CD14-positive monocyte (primary cell): Measurements from ENCODE around the gene CALML3. TPM values are rescaled to one million over a fixed set of nuclear protein-coding genes. Genes with fewer than 3 reads are reported as not detected.

Source experiments
- DNase-seq, 3 donors: peaks; one replicate each; pipeline ENCODE4 v3.0.0-alpha.2; 2011 to 2022
- H2AFZ ChIP-seq: 2 replicates; pipeline ENCODE4 v1.6.0; 2012; ENCODE audit warnings: mild to moderate bottlenecking, low read depth, low read length, inconsistent platforms; ENCODE audit not compliant: insufficient read depth, poor library complexity, severe bottlenecking
- H3K27ac ChIP-seq, 2 donors: 1 replicate in 1 of 2; 2 replicates in 1 of 2; pipeline ENCODE4 v1.5.1; 2012 to 2013; ENCODE audit warnings: low read length in 2 of 2, control low read depth in 1 of 2, inconsistent platforms in 1 of 2, low read depth in 1 of 2, mild to moderate bottlenecking in 1 of 2
- H3K27me3 ChIP-seq, 2 donors: one replicate each; pipeline versions ENCODE4 v1.6.0 to v1.6.1; 2011 to 2013; ENCODE audit warnings: low read length in 2 of 2; ENCODE audit not compliant: control insufficient read depth in 2 of 2, insufficient read depth in 2 of 2
- H3K36me3 ChIP-seq, 2 donors: replicated peaks in 1 of 2; 1 replicate in 1 of 2; 2 replicates in 1 of 2; pipeline versions ENCODE4 v1.5.1 to v1.6.1; 2012 to 2013; ENCODE audit warnings: low read length in 2 of 2, control low read depth in 1 of 2, inconsistent platforms in 1 of 2, mild to moderate bottlenecking in 1 of 2; ENCODE audit not compliant: insufficient read depth in 2 of 2, control insufficient read depth in 1 of 2
- H3K4me1 ChIP-seq, 2 donors: 1 replicate in 1 of 2; 2 replicates in 1 of 2; pipeline versions ENCODE4 v1.5.1 to v1.6.1; 2012 to 2013; ENCODE audit warnings: low read length in 2 of 2, control low read depth in 1 of 2, inconsistent platforms in 1 of 2, mild to moderate bottlenecking in 1 of 2, moderate library complexity in 1 of 2; ENCODE audit not compliant: insufficient read depth in 2 of 2, control insufficient read depth in 1 of 2
- H3K4me2 ChIP-seq: replicated peaks from 2 replicates; pipeline ENCODE3; 2012; ENCODE audit warnings: low read length, moderate library complexity, mild to moderate bottlenecking; ENCODE audit not compliant: poor library complexity, severe bottlenecking; ENCODE audit errors: extremely low read depth
- H3K4me3 ChIP-seq, 3 experiments: fragments of 200-600 bp in 1 of 3; sonication (generic) in 1 of 3; replicated peaks in 1 of 3; 1 replicate in 2 of 3; 2 replicates in 1 of 3; pipeline ENCODE4 v1.5.1; 2011 to 2013; ENCODE audit warnings: low read length in 3 of 3, mild to moderate bottlenecking in 3 of 3, control low read depth in 2 of 3, low read depth in 2 of 3, inconsistent platforms in 1 of 3, moderate library complexity in 1 of 3
- H3K79me2 ChIP-seq: 2 replicates; pipeline ENCODE4 v1.6.0; 2012; ENCODE audit warnings: mild to moderate bottlenecking, control low read depth, inconsistent platforms, low read length, moderate library complexity; ENCODE audit not compliant: insufficient read depth
- H3K9ac ChIP-seq: 2 replicates; pipeline ENCODE4 v1.6.0; 2017; ENCODE audit warnings: low read length, mild to moderate bottlenecking; ENCODE audit not compliant: insufficient read depth, poor library complexity, severe bottlenecking
- H3K9me3 ChIP-seq, 2 donors: replicated peaks in 1 of 2; 1 replicate in 1 of 2; 2 replicates in 1 of 2; pipeline versions ENCODE4 v1.5.1 to v1.6.1; 2012 to 2013; ENCODE audit warnings: low read length in 2 of 2, control low read depth in 1 of 2; ENCODE audit not compliant: control insufficient read depth in 1 of 2, insufficient read depth in 1 of 2
- H4K20me1 ChIP-seq: 2 replicates; pipeline ENCODE4 v1.6.0; 2012; ENCODE audit warnings: mild to moderate bottlenecking, low read length, control low read depth, moderate library complexity; ENCODE audit not compliant: insufficient read depth
- H3K27ac Mint-ChIP-seq, 7 donors: one replicate each; pipeline ENCODE4 v1.8.0; 2020; ENCODE audit warnings: mild to moderate bottlenecking in 7 of 7, mixed read lengths in 7 of 7, moderate library complexity in 6 of 7, inconsistent platforms in 2 of 7
- H3K27me3 Mint-ChIP-seq, 3 donors: one replicate each; pipeline ENCODE4 v1.8.0; 2021 to 2022; ENCODE audit warnings: low read depth in 3 of 3, mild to moderate bottlenecking in 3 of 3, mixed read lengths in 3 of 3, moderate library complexity in 3 of 3, inconsistent platforms in 1 of 3
- H3K36me3 Mint-ChIP-seq, 2 donors: one replicate each; pipeline ENCODE4 v1.8.0; 2020; ENCODE audit warnings: mixed read lengths in 2 of 2, inconsistent platforms in 1 of 2, mild to moderate bottlenecking in 1 of 2
- H3K4me1 Mint-ChIP-seq: one replicate; pipeline ENCODE4 v1.8.0; 2020; ENCODE audit warnings: mild to moderate bottlenecking, mixed read lengths
- H3K4me3 Mint-ChIP-seq, 2 donors: one replicate each; pipeline ENCODE4 v1.8.0; 2020; ENCODE audit warnings: mild to moderate bottlenecking in 2 of 2, mixed read lengths in 2 of 2, moderate library complexity in 1 of 2
- H3K9me3 Mint-ChIP-seq, 7 donors: one replicate each; pipeline ENCODE4 v1.8.0; 2020 to 2022; ENCODE audit warnings: mixed read lengths in 7 of 7, mild to moderate bottlenecking in 6 of 7, moderate library complexity in 6 of 7, inconsistent platforms in 2 of 7
- WGBS: methylation state at CpG from one replicate; pipeline ENCODE4 v1.1.5; 2013; ENCODE audit warnings: missing lambda C conversion rate; ENCODE audit not compliant: insufficient coverage; 5-methylcytosine and 5-hydroxymethylcytosine counted together
- intact Hi-C, 2 donors: fragments of 100-400 bp; cut with micrococcal nuclease; formaldehyde crosslinking; loops; one replicate each; pipeline versions ENCODE4 v1.15.0 to v1.15.1; 2023
- polyA plus RNA-seq, 3 donors: library from polyadenylated mRNA; depleted of rRNA in 1 of 3; unstranded in 2 of 3; stranded (reverse) in 1 of 3; fragments of 300-500 nt in 2 of 3; fragments of >200 nt in 1 of 3; fragmentation: Illumina TruSeq in 2 of 3; gene quantifications; 1 replicate in 2 of 3; 2 replicates in 1 of 3; pipeline ENCODE4 v1.2.3, GENCODE V29; 2012 to 2021
- TF ChIP-seq, protein P1 (sequence below): fragments of 200-600 bp; IDR thresholded peaks from one replicate; pipeline ENCODE4 v1.8.0; 2022; ENCODE audit warnings: antibody characterized with exemption, mild to moderate bottlenecking

The CALML3 gene
- polyA plus RNA-seq, 3 donors = not detected

DNA sequence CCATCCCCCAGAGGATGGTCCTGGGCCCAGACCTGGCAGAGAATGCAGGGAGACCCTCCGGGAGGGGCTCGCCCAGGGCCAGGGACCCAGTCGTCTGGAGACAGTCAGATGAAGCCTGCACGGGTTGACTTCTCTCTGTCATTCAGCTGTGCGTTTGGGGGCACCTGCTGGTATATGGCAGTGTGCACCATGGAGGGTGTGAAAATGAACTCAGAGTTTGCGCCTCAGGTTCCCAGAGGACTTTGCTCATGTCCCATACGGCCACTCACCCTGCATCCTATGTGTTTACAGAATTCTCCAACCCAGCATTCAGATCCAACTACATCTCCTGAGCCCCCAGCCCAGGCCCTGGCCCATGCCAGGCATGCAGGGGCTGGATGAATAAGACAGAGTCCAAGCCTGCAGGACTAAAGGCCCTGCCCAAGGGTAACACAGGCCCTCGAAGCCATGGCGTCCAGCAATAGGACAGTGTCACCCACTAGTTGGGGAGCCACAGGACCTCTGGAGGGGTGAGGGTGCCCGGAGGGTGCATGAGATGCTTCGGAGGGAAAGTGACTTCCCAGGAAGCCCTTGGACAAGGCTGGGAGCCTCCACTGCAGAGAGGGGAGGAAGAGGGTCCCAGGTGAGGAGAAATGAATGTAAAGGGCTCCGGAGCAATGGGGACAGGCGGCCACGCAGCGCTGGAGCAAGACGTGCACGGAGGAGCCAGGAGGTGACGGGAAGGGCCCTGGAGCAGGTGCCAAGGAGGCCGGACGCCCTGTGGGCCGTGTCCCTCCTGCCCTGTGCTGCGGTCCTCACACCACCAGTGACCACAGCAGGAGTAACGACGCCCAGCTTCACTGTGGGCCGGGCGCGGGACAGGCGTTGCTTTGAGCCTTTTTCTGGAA, 36.3 kb downstream of the CALML3 start:
- Histone ChIP-seq H3K27ac (no peak overlapping the region), H3K4me1 (no peaks in the 10 kb centered on the region), H4K20me1 (no peaks in the 10 kb centered on the region), H3K4me3 (no peak overlapping the region), H3K9me3 (no peaks in the 10 kb centered on the region), H3K79me2 (no peaks in the 10 kb centered on the region), H3K36me3 (no peaks in the 10 kb centered on the region), H2AFZ (no peak overlapping the region), H3K9ac (no peak overlapping the region), H3K4me2 (no peak overlapping the region), H3K27me3 (no peaks in the 10 kb centered on the region)
- intact Hi-C loops = no loop called here
- H3K4me1 Mint-ChIP-seq = peaks cover 2% of the 10 kb centered on the region
- TF ChIP-seq, protein P1, sequence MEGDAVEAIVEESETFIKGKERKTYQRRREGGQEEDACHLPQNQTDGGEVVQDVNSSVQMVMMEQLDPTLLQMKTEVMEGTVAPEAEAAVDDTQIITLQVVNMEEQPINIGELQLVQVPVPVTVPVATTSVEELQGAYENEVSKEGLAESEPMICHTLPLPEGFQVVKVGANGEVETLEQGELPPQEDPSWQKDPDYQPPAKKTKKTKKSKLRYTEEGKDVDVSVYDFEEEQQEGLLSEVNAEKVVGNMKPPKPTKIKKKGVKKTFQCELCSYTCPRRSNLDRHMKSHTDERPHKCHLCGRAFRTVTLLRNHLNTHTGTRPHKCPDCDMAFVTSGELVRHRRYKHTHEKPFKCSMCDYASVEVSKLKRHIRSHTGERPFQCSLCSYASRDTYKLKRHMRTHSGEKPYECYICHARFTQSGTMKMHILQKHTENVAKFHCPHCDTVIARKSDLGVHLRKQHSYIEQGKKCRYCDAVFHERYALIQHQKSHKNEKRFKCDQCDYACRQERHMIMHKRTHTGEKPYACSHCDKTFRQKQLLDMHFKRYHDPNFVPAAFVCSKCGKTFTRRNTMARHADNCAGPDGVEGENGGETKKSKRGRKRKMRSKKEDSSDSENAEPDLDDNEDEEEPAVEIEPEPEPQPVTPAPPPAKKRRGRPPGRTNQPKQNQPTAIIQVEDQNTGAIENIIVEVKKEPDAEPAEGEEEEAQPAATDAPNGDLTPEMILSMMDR = no peak
- no peak overlapping the region for H3K4me3 Mint-ChIP-seq
- H3K9me3 Mint-ChIP-seq = peaks cover 0 to 3% (median 0%) of the 10 kb centered on the region in 7 donors
- H3K27ac Mint-ChIP-seq = no peak overlapping the region
- peaks cover 0 to 4% (median 2%) of the 10 kb centered on the region in 3 donors for H3K27me3 Mint-ChIP-seq
- no peaks in the 10 kb centered on the region for H3K36me3 Mint-ChIP-seq
- 94% methylated on average over 25 of the region's 28 CpGs for WGBS
- DNase-seq = no peak

- WGBS = 99% methylated on average over 7 of the region's 13 CpGs
- peaks cover 2% of the 10 kb centered on the region for H3K4me1 Mint-ChIP-seq
- intact Hi-C loops = no loop called here
- Histone ChIP-seq H3K9me3 (no peaks in the 10 kb centered on the region), H3K27ac (no peak overlapping the region), H3K9ac (no peak overlapping the region), H3K4me1 (no peaks in the 10 kb centered on the region), H3K4me3 (no peak overlapping the region), H3K79me2 (no peaks in the 10 kb centered on the region), H2AFZ (no peak overlapping the region), H3K36me3 (no peaks in the 10 kb centered on the region), H4K20me1 (no peaks in the 10 kb centered on the region), H3K27me3 (no peaks in the 10 kb centered on the region), H3K4me2 (no peak overlapping the region)
- peaks cover 0 to 4% (median 2%) of the 10 kb centered on the region in 3 donors for H3K27me3 Mint-ChIP-seq
- no peak for DNase-seq
- TF ChIP-seq, protein P1 = no peak
- H3K36me3 Mint-ChIP-seq = no peaks in the 10 kb centered on the region
- H3K4me3 Mint-ChIP-seq = no peak overlapping the region
- peaks cover 0 to 3% (median 0%) of the 10 kb centered on the region in 7 donors for H3K9me3 Mint-ChIP-seq
- no peak overlapping the region for H3K27ac Mint-ChIP-seq
Observed at GRCh38 chr10:5561704-5562645, 37.2 kb downstream of the CALML3 start.
